Kidney (tissue), 14 donors: ENCODE results near the gene TOP2B. TPM values are rescaled to one million over a fixed set of nuclear protein-coding genes. Genes with fewer than 3 reads are reported as not detected.

Experiments
- DNase-seq, 5 donors: peaks; one replicate each; pipeline ENCODE4 v3.0.0-alpha.2; 2013 to 2020
- FAIRE-seq: peaks from 2 replicates; lab custom pipeline; 2012; peaks lifted over from hg19 to GRCh38; lab: Jason Lieb, UNC
- H3K27ac ChIP-seq, 2 donors: one replicate each; pipeline ENCODE4 v1.7.0; 2013; ENCODE audit warnings: low read depth in 2 of 2, low read length in 2 of 2, inconsistent platforms in 1 of 2
- H3K27me3 ChIP-seq: one replicate; pipeline ENCODE4 v1.7.1; 2013; ENCODE audit warnings: low read length, inconsistent platforms; ENCODE audit not compliant: control insufficient read depth, insufficient read depth
- H3K36me3 ChIP-seq, 3 donors: one replicate each; pipeline versions ENCODE4 v1.7.0 to v1.7.1; 2013; ENCODE audit warnings: low read length in 3 of 3, control low read depth in 1 of 3, inconsistent platforms in 1 of 3; ENCODE audit not compliant: insufficient read depth in 3 of 3, control insufficient read depth in 2 of 3
- H3K4me1 ChIP-seq, 3 donors: one replicate each; pipeline versions ENCODE4 v1.7.0 to v1.7.1; 2013; ENCODE audit warnings: low read length in 3 of 3, inconsistent platforms in 1 of 3, low read depth in 1 of 3; ENCODE audit not compliant: control insufficient read depth in 2 of 3, insufficient read depth in 2 of 3
- H3K4me3 ChIP-seq, 3 donors: one replicate each; pipeline versions ENCODE4 v1.7.0 to v1.8.1; 2013; ENCODE audit warnings: low read length in 3 of 3, control low read depth in 1 of 3, inconsistent platforms in 1 of 3
- H3K9ac ChIP-seq, 3 donors: one replicate each; pipeline versions ENCODE4 v1.7.0 to v1.7.1; 2013; ENCODE audit warnings: low read length in 3 of 3, control low read depth in 1 of 3, inconsistent platforms in 1 of 3
- H3K9me3 ChIP-seq, 3 donors: one replicate each; pipeline versions ENCODE4 v1.7.0 to v1.7.1; 2013; ENCODE audit warnings: low read length in 3 of 3, control low read depth in 1 of 3, inconsistent platforms in 1 of 3; ENCODE audit not compliant: control insufficient read depth in 2 of 3, insufficient read depth in 1 of 3
- CTCF ChIP-seq: IDR thresholded peaks from 3 replicates; pipeline ENCODE4 v1.5.1; 2012; ENCODE audit warnings: mild to moderate bottlenecking, moderate library complexity, borderline replicate concordance; ENCODE audit not compliant: insufficient read depth; ENCODE audit errors: extremely low read depth
- intact Hi-C: fragments of 100-400 bp; cut with DNase I; formaldehyde crosslinking; loops from one replicate; pipeline ENCODE4 v1.11.1; 2022
- polyA plus RNA-seq: library from polyadenylated mRNA; stranded (reverse); fragments of 350-450 nt; fragmentation: Illumina TruSeq; extraction: RNeasy Lipid Tissue Mini Kit (QIAGEN cat#74804); gene quantifications from one replicate; pipeline ENCODE4 v1.2.3, GENCODE V29; 2014; ENCODE audit warnings: low read depth, low replicate concordance; ENCODE audit not compliant: insufficient read depth
- total RNA-seq: library from RNA; stranded (reverse); fragmentation: NEBNext Ultra II Directional; extraction: Animal tissue kit (Norgen Biotek cat#: 25700); gene quantifications from one replicate; pipeline ENCODE4 v1.2.1, GENCODE V29; 2021
- donor health status: control.
- donor health status: control.
- donor health status: control.
- donor health status: control.
- donor health status: control.
- donor health status: DM: yes; HTN: yes; CAD: no.
- donor health status: Normal renal cell carcinoma (clear cell type).

TOP2B gene
- total and polyA plus RNA-seq, 2 donors from 2014 or later, result 55.0 to 109 TPM

- no peak overlapping the region for H3K9ac ChIP-seq
- FAIRE-seq, result no peak
Measured at GRCh38 chr3:25578059-25578458, 86.6 kb downstream of the TOP2B start.

GRCh38 chr3:25576831-25577454 is 87.8 kb downstream of the TOP2B start:
- Histone ChIP-seq H3K4me3 (no peak overlapping the region), H3K9ac (no peak overlapping the region), H3K36me3 (peaks cover 0 to 11% (median 10%) of the 10 kb centered on the region in 3 donors), H3K4me1 (peaks cover 0 to 2% (median 0%) of the 10 kb centered on the region in 3 donors), H3K27ac (no peak overlapping the region), H3K9me3 (no peaks in the 10 kb centered on the region), H3K27me3 (no peaks in the 10 kb centered on the region)
- DNase-seq, result peak in 1 of 5 donors; percentile 5
- intact Hi-C loops, result no loop called here
- no peak for FAIRE-seq
- TF ChIP-seq CTCF, result no peak

More at GRCh38 chr3:25578059-25578458, 86.6 kb downstream of the TOP2B start:
- no peaks in the 10 kb centered on the region for H3K9me3 ChIP-seq
- H3K27ac ChIP-seq, result no peak overlapping the region
- no peak overlapping the region for H3K4me3 ChIP-seq
- intact Hi-C loops, result no loop called here
- no peaks in the 10 kb centered on the region for H3K27me3 ChIP-seq
- peaks cover 0 to 2% (median 0%) of the 10 kb centered on the region in 3 donors for H3K4me1 ChIP-seq
- H3K36me3 ChIP-seq, result peaks cover 3 to 14% (median 11%) of the 10 kb centered on the region in 3 donors
- peak in 3 of 5 donors; percentile 25 to 42 (median 32) for DNase-seq
- no peak for TF ChIP-seq CTCF

- no peak overlapping the region for H3K4me3 ChIP-seq
- DNase-seq (peak in 1 of 5 donors; percentile 0), FAIRE-seq (no peak)
- no peak for TF ChIP-seq CTCF
- H3K9ac ChIP-seq, result no peak overlapping the region
- intact Hi-C loops, result no loop called here
- H3K27me3 ChIP-seq, result no peaks in the 10 kb centered on the region
- H3K27ac ChIP-seq, result no peak overlapping the region
- peaks cover 0 to 5% (median 5%) of the 10 kb centered on the region in 3 donors for H3K36me3 ChIP-seq
- H3K9me3 ChIP-seq, result no peaks in the 10 kb centered on the region
- H3K4me1 ChIP-seq, result peaks cover 0 to 2% (median 0%) of the 10 kb centered on the region in 3 donors
Measured at GRCh38 chr3:25576146-25576545, 88.6 kb downstream of the TOP2B start.
